ENCODE measurements around the gene RILPL1. TPM values are rescaled to one million over a fixed set of nuclear protein-coding genes. Genes with fewer than 3 reads are reported as not detected.

The RILPL1 gene
- total and polyA plus RNA-seq, 2 experiments from 2014 or later: 13.6 to 17.5 TPM

DNA sequence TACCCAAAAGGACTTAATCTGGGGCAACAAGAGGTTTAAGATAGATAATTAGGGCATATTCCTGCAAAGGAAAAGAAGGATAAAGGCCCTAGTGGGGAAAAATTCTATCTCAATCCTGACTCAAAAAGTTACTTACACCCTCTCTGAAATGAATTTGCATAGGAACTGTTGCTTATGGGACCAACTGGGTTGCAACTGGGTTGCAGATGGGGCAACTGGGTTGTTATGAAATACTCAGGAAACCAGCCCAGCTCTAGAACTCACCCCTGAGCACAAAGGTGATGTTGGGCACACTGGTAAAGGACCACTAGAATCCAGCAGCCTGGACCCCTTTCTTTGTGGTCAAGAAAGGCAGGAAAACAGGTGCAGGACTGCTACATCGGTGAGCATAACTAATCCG, 17.2 kb upstream of the RILPL1 start:
- no peaks in the 10 kb centered on the region for H3K36me3 ChIP-seq (replicated peaks; ENCODE audit: insufficient read depth, low read depth)
- no peaks in the 10 kb centered on the region for H3K9me2 ChIP-seq (replicated peaks; ENCODE audit: insufficient read depth)
- WGBS (ENCODE audit: low lambda C conversion rate, missing lambda C conversion rate): 93% methylated on average over 2 of the region's 2 CpGs
- no peak overlapping the region for H3K27ac ChIP-seq
- no peak overlapping the region for H2AFZ ChIP-seq
- H3K9me3 ChIP-seq (ENCODE audit: low read depth): no peaks in the 10 kb centered on the region
- TF ChIP-seq CTCF (IDR thresholded peaks at IDR 0.05; ENCODE audit: poor library complexity) (no peak), EZH2phosphoT487 (IDR thresholded peaks at IDR 0.05; ENCODE audit: low read depth, severe bottlenecking, unreplicated experiment) (no peak), EZH2 (IDR thresholded peaks at IDR 0.05; ENCODE audit: borderline replicate concordance) (no peak)
- no peak overlapping the region for H3K4me3 ChIP-seq
- no peaks in the 10 kb centered on the region for H4K20me1 ChIP-seq (ENCODE audit: insufficient read depth, poor library complexity, severe bottlenecking)
- no peak for DNase-seq (ENCODE audit: low spot score)
- H3K4me2 ChIP-seq: no peak overlapping the region
- H3K79me2 ChIP-seq: no peaks in the 10 kb centered on the region
- H3K27me3 ChIP-seq: no peaks in the 10 kb centered on the region
- H3K4me1 ChIP-seq (ENCODE audit: insufficient read depth): no peaks in the 10 kb centered on the region

- Histone ChIP-seq H3K4me2 (no peak overlapping the region), H3K9me2 (replicated peaks; ENCODE audit: insufficient read depth) (no peaks in the 10 kb centered on the region), H3K27ac (no peak overlapping the region), H3K36me3 (replicated peaks; ENCODE audit: insufficient read depth, low read depth) (no peaks in the 10 kb centered on the region), H3K79me2 (no peaks in the 10 kb centered on the region), H4K20me1 (ENCODE audit: insufficient read depth, poor library complexity, severe bottlenecking) (no peaks in the 10 kb centered on the region), H3K9me3 (ENCODE audit: low read depth) (no peaks in the 10 kb centered on the region), H3K4me1 (ENCODE audit: insufficient read depth) (no peaks in the 10 kb centered on the region), H2AFZ (no peak overlapping the region), H3K27me3 (no peaks in the 10 kb centered on the region), H3K4me3 (no peak overlapping the region)
- DNase-seq (ENCODE audit: low spot score): no peak
- WGBS (ENCODE audit: low lambda C conversion rate, missing lambda C conversion rate): 60% methylated on average over 3 of the region's 3 CpGs
- TF ChIP-seq CTCF (IDR thresholded peaks at IDR 0.05; ENCODE audit: poor library complexity): no peak
- no peak for TF ChIP-seq EZH2phosphoT487 (IDR thresholded peaks at IDR 0.05; ENCODE audit: low read depth, severe bottlenecking, unreplicated experiment)
- TF ChIP-seq EZH2 (IDR thresholded peaks at IDR 0.05; ENCODE audit: borderline replicate concordance): no peak
These were observed 14.6 kb upstream of the RILPL1 start for GRCh38 chr12:123548107-123548506.

DNA sequence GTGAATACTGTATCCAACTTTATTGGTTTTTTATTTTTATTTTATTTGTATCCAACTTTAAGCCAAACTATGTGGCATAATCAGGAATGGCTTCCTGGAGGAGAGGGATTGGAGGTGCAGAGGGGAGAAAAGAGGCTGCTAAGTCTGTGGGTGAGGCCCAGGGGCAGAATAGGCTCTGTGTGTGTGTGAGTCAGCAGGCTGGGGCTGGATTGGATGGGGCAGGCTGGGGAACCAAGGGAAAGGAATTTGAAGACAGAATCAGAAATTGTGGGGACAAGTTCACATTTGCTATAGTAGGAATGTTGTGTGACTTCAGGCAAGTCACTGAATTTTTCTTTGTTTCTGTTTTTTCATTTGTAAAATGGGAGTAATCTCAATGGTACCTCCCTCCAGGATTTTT, 12.8 kb upstream of the RILPL1 start:
- no peaks in the 10 kb centered on the region for H3K79me2 ChIP-seq
- H3K27me3 ChIP-seq: no peaks in the 10 kb centered on the region
- TF ChIP-seq EZH2phosphoT487 (IDR thresholded peaks at IDR 0.05; ENCODE audit: low read depth, severe bottlenecking, unreplicated experiment) (no peak), CTCF (IDR thresholded peaks at IDR 0.05; ENCODE audit: poor library complexity) (no peak), EZH2 (IDR thresholded peaks at IDR 0.05; ENCODE audit: borderline replicate concordance) (no peak)
- no peaks in the 10 kb centered on the region for H3K4me1 ChIP-seq (ENCODE audit: insufficient read depth)
- no peak overlapping the region for H2AFZ ChIP-seq
- no peaks in the 10 kb centered on the region for H4K20me1 ChIP-seq (ENCODE audit: insufficient read depth, poor library complexity, severe bottlenecking)
- DNase-seq (ENCODE audit: low spot score): no peak
- H3K4me2 ChIP-seq: no peak overlapping the region
- H3K36me3 ChIP-seq (replicated peaks; ENCODE audit: insufficient read depth, low read depth): no peaks in the 10 kb centered on the region
- no peaks in the 10 kb centered on the region for H3K9me2 ChIP-seq (replicated peaks; ENCODE audit: insufficient read depth)
- no peak overlapping the region for H3K4me3 ChIP-seq
- no peaks in the 10 kb centered on the region for H3K9me3 ChIP-seq (ENCODE audit: low read depth)
- no peak overlapping the region for H3K27ac ChIP-seq

DNA sequence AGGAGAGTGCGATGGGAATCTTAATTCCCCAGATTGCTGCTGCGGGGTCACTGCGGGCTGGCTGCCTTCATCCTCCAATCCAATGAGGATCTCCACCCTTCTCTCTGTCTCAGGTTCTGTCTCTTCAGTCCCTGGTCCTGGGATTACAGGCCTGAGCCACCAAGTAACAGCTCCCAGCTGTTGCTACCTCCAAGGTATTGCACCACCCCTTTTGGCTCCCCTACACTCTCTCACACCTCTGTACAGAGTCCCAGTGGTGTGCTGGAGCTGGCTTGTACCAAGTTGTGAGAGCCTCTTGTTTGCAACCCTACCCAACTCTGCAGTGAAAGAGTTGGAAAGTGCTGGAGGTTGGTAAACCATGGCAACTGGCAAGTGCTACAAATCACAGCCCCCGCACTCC, 10.0 kb upstream of the RILPL1 start:
- Histone ChIP-seq H2AFZ (no peak overlapping the region), H4K20me1 (ENCODE audit: insufficient read depth, poor library complexity, severe bottlenecking) (no peaks in the 10 kb centered on the region), H3K4me1 (ENCODE audit: insufficient read depth) (no peaks in the 10 kb centered on the region), H3K79me2 (no peaks in the 10 kb centered on the region), H3K4me2 (no peak overlapping the region), H3K27ac (no peak overlapping the region), H3K36me3 (replicated peaks; ENCODE audit: insufficient read depth, low read depth) (no peaks in the 10 kb centered on the region), H3K9me2 (replicated peaks; ENCODE audit: insufficient read depth) (no peaks in the 10 kb centered on the region), H3K4me3 (no peak overlapping the region), H3K27me3 (no peaks in the 10 kb centered on the region), H3K9me3 (ENCODE audit: low read depth) (no peaks in the 10 kb centered on the region)
- no peak for TF ChIP-seq EZH2 (IDR thresholded peaks at IDR 0.05; ENCODE audit: borderline replicate concordance)
- no peak for TF ChIP-seq EZH2phosphoT487 (IDR thresholded peaks at IDR 0.05; ENCODE audit: low read depth, severe bottlenecking, unreplicated experiment)
- no peak for TF ChIP-seq CTCF (IDR thresholded peaks at IDR 0.05; ENCODE audit: poor library complexity)
- no peak for DNase-seq (ENCODE audit: low spot score)
- WGBS (ENCODE audit: low lambda C conversion rate, missing lambda C conversion rate): 100% methylated on average over 4 of the region's 4 CpGs

Data from hepatocyte (in vitro differentiated cells).